Panc1 (cell line): ENCODE data around the gene LRRC4B. TPM values are rescaled to one million over a fixed set of nuclear protein-coding genes. Genes with fewer than 3 reads are reported as not detected.

ENCODE experiments used
- ATAC-seq: fragments of 200-7000 bp; cut with Tn5 transposase; 2 replicates; pipeline ENCODE4 v1.9.1; 2020; ENCODE audit warnings: mild to moderate bottlenecking, moderate library complexity
- BruUV-seq: library from RNA; stranded (reverse); fragments of 400-500 nt; replicated peaks from 2 replicates; lab custom pipeline; 2021; lab: Mats Ljungman, UMichigan
- CTCF ChIA-PET: fragments of 300-600 bp; sonication (Branson Sonifier 250); formaldehyde crosslinking; loops from one replicate; lab custom pipeline; 2022; ENCODE audit warnings: antibody characterized with exemption; lab: Charles Lee
- POLR2A ChIA-PET: fragments of 300-600 bp; sonication (Branson Sonifier 250); formaldehyde crosslinking; loops from one replicate; lab custom pipeline; 2022; ENCODE audit warnings: antibody characterized with exemption; lab: Charles Lee
- DNase-seq: peaks from one replicate; pipeline ENCODE4 v3.0.0-alpha.2; 2010; ENCODE audit warnings: low read depth, low spot score
- H3K27ac ChIP-seq: 2 replicates; pipeline ENCODE4 v1.5.1; 2011; ENCODE audit warnings: mild to moderate bottlenecking, low read length, inconsistent platforms
- H3K27me3 ChIP-seq: fragments of 200-500 bp; sonication (Bioruptor generic); 2 replicates; pipeline ENCODE4 v1.6.0; 2014; ENCODE audit warnings: low read length, inconsistent platforms; ENCODE audit not compliant: control insufficient read depth, insufficient read depth
- H3K36me3 ChIP-seq: fragments of 200-500 bp; sonication (Bioruptor generic); 2 replicates; pipeline ENCODE4 v1.5.1; 2014; ENCODE audit warnings: inconsistent platforms, mild to moderate bottlenecking, low read length, moderate library complexity; ENCODE audit not compliant: control insufficient read depth, insufficient read depth
- H3K4me1 ChIP-seq: 2 replicates; pipeline ENCODE4 v1.5.1; 2011; ENCODE audit warnings: inconsistent platforms, mild to moderate bottlenecking, low read length, moderate library complexity; ENCODE audit not compliant: control insufficient read depth, insufficient read depth
- H3K4me3 ChIP-seq, 2 experiments: 2 replicates each; pipeline ENCODE4 v1.5.1; 2011 to 2012; ENCODE audit warnings: low read depth in 2 of 2, low read length in 2 of 2, mild to moderate bottlenecking in 2 of 2, inconsistent platforms in 1 of 2, moderate library complexity in 1 of 2
- H3K9me3 ChIP-seq: fragments of 200-500 bp; sonication (Bioruptor generic); 2 replicates; pipeline ENCODE4 v1.5.1; 2014; ENCODE audit warnings: low read depth, mild to moderate bottlenecking, inconsistent platforms, low read length, moderate library complexity; ENCODE audit not compliant: control insufficient read depth, insufficient read depth
- CTCF ChIP-seq: fragments of 450-650 bp; IDR thresholded peaks from 2 replicates; pipeline ENCODE4 v1.5.1; 2017; ENCODE audit warnings: mild to moderate bottlenecking
- POLR2AphosphoS5 ChIP-seq: IDR thresholded peaks from 2 replicates; pipeline ENCODE4 v1.6.1; 2012; ENCODE audit warnings: mild to moderate bottlenecking, low read depth, low read length, moderate library complexity
- SIN3A ChIP-seq: IDR thresholded peaks from 2 replicates; pipeline ENCODE4 v1.6.1; 2012; ENCODE audit warnings: low read depth, mild to moderate bottlenecking, low read length, moderate library complexity, borderline replicate concordance; ENCODE audit not compliant: insufficient read depth
- TCF7L2 ChIP-seq: IDR thresholded peaks from 2 replicates; pipeline ENCODE4 v1.6.1; 2011; ENCODE audit warnings: mild to moderate bottlenecking, low read depth, low read length, inconsistent platforms
- in situ Hi-C: cut with HindIII; loops from 2 replicates; pipeline ENCODE4 v1.10.0; 2016; ENCODE audit warnings: low sequenced_read_pairs, low pct_unique_long_range_greater_than_20kb
- intact Hi-C: fragments of 100-400 bp; cut with micrococcal nuclease; formaldehyde crosslinking; loops from one replicate; pipeline ENCODE4 v1.10.0; 2022; ENCODE audit not compliant: unreplicated experiment
- total RNA-seq: library from RNA; stranded (reverse); gene quantifications from one replicate; pipeline ENCODE4 v1.2.1, GENCODE V29; 2021; ENCODE audit not compliant: unreplicated experiment
- TF ChIP-seq, protein P1 (sequence below), 2 experiments: IDR thresholded peaks; 2 replicates each; pipeline ENCODE4 v1.6.1; 2011 to 2012; ENCODE audit warnings: low read depth in 2 of 2, control low read depth in 1 of 2, low read length in 1 of 2, mild to moderate bottlenecking in 1 of 2, moderate library complexity in 1 of 2; ENCODE audit not compliant: insufficient read depth in 1 of 2

The LRRC4B gene
- total RNA-seq, 1 experiment from 2014 or later, result 0.57 TPM

DNA sequence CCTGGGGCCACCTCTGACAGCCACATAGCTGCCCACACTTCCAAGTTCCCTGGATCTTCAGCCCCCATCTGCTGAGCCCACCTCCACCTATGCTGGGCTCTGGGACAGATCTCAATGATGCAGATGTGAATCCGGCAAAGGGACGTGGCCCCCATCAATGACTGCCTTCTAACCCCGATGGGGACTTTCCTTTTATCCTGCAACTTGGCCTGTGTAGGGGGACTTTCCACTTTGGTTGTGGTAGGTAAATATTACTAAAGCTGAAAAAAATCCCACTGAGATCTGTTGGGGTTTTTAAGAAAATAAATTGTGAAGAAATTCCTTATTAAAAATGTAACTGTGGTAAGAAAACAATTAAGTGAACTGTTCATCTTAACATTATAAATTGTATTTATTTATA lies 33.8 kb downstream of the LRRC4B start:
- Histone ChIP-seq H3K27me3 (no peaks in the 10 kb centered on the region), H3K27ac (no peak overlapping the region), H3K4me1 (no peaks in the 10 kb centered on the region), H3K4me3 (no peak overlapping the region), H3K9me3 (no peaks in the 10 kb centered on the region), H3K36me3 (no peaks in the 10 kb centered on the region)
- POLR2A ChIA-PET, result no interaction called here
- CTCF ChIA-PET, result interaction anchor here (0.5 kb wide), 1 partner anchor 177 kb away, joined by 6 read pairs; no protein-coding TSS in a partner anchor
- intact Hi-C loops, result no loop called here
- ATAC-seq (no peak), DNase-seq (no peak)
- no TSS peak for BruUV-seq
- in situ Hi-C loops, result no loop called here
- TF ChIP-seq, protein P1, sequence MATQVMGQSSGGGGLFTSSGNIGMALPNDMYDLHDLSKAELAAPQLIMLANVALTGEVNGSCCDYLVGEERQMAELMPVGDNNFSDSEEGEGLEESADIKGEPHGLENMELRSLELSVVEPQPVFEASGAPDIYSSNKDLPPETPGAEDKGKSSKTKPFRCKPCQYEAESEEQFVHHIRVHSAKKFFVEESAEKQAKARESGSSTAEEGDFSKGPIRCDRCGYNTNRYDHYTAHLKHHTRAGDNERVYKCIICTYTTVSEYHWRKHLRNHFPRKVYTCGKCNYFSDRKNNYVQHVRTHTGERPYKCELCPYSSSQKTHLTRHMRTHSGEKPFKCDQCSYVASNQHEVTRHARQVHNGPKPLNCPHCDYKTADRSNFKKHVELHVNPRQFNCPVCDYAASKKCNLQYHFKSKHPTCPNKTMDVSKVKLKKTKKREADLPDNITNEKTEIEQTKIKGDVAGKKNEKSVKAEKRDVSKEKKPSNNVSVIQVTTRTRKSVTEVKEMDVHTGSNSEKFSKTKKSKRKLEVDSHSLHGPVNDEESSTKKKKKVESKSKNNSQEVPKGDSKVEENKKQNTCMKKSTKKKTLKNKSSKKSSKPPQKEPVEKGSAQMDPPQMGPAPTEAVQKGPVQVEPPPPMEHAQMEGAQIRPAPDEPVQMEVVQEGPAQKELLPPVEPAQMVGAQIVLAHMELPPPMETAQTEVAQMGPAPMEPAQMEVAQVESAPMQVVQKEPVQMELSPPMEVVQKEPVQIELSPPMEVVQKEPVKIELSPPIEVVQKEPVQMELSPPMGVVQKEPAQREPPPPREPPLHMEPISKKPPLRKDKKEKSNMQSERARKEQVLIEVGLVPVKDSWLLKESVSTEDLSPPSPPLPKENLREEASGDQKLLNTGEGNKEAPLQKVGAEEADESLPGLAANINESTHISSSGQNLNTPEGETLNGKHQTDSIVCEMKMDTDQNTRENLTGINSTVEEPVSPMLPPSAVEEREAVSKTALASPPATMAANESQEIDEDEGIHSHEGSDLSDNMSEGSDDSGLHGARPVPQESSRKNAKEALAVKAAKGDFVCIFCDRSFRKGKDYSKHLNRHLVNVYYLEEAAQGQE (IDR thresholded peaks at IDR 0.05; ENCODE audit: insufficient read depth in 1 of 2, low read depth in 2 of 2, low read length in 1 of 2), result no peak
- TF ChIP-seq POLR2AphosphoS5, result no peak
- TF ChIP-seq CTCF, result no peak
- no peak for TF ChIP-seq TCF7L2
- TF ChIP-seq SIN3A, result no peak

DNA sequence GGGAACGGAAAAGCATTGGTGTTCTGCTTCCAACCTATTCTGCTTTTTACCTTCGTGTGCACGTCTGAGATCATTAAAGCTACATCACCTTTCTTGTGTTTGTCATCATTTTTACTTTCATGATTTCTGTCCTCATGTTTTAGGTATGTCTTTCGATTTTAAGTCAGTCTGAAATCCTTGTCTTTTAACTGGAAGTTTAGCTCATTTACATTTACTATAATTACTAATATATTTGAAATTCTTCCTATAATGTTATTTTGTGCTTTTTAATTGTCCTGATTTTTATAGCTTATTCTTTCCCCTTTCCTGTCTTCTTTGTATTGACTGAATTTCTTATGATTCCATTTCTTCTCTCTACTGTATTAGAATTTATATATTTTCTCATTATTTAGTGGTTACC lies 35.3 kb downstream of the LRRC4B start:
- H3K27ac ChIP-seq, result no peak overlapping the region
- no TSS peak for BruUV-seq
- ATAC-seq (no peak), DNase-seq (no peak)
- H3K9me3 ChIP-seq, result no peaks in the 10 kb centered on the region
- ChIA-PET POLR2A (no interaction called here), CTCF (no interaction called here)
- no peaks in the 10 kb centered on the region for H3K36me3 ChIP-seq
- no peak for TF ChIP-seq CTCF
- TF ChIP-seq TCF7L2, result no peak
- no peak for TF ChIP-seq POLR2AphosphoS5
- TF ChIP-seq SIN3A, result no peak
- TF ChIP-seq, protein P1 (IDR thresholded peaks at IDR 0.05; ENCODE audit: insufficient read depth in 1 of 2, low read depth in 2 of 2, low read length in 1 of 2), result no peak
- intact Hi-C loops, result no loop called here
- no peaks in the 10 kb centered on the region for H3K27me3 ChIP-seq
- H3K4me3 ChIP-seq, result no peak overlapping the region
- in situ Hi-C loops, result no loop called here
- H3K4me1 ChIP-seq, result no peaks in the 10 kb centered on the region
